ENCODE data around the gene POC1A. TPM values are rescaled to one million over a fixed set of nuclear protein-coding genes. Genes with fewer than 3 reads are reported as not detected.

The POC1A gene
- total RNA-seq, 1 experiment from 2014 or later: 29.0 TPM

GRCh38 chr3:52057812-52058495, 96.3 kb downstream of the POC1A start:
- Histone ChIP-seq H2AK5ac (ENCODE audit: insufficient read length, low read length) (no peak overlapping the region), H4K91ac (ENCODE audit: insufficient read length, low read depth, low read length) (no peak overlapping the region), H3K56ac (ENCODE audit: insufficient read length, low read depth, low read length) (no peak overlapping the region), H2BK20ac (ENCODE audit: low read depth, low read length, poor library complexity, severe bottlenecking) (no peak overlapping the region), H2BK15ac (ENCODE audit: low read depth, low read length) (no peak overlapping the region), H3K79me2 (ENCODE audit: insufficient read depth, low read length) (no peaks in the 10 kb centered on the region), H3K27ac (ENCODE audit: insufficient read length, low read depth, low read length) (no peak overlapping the region), H3K23me2 (ENCODE audit: insufficient read length, low read depth, low read length, poor library complexity, severe bottlenecking) (peaks cover 13% of the 10 kb centered on the region), H3K23ac (ENCODE audit: insufficient read length, low read depth, low read length) (no peak overlapping the region), H2BK120ac (ENCODE audit: low read depth, low read length, poor library complexity, severe bottlenecking) (no peak overlapping the region), H4K5ac (ENCODE audit: insufficient read length, low read depth, low read length) (no peak overlapping the region), H3T11ph (ENCODE audit: low read length) (no peak overlapping the region), H4K20me1 (ENCODE audit: control insufficient read depth, insufficient read depth, insufficient read length) (peaks cover 2% of the 10 kb centered on the region), H3K4me1 (ENCODE audit: insufficient read depth, low read length) (peaks cover 5% of the 10 kb centered on the region; the same call in 1 of the 2 replicates), H3K9ac (ENCODE audit: extremely low read depth, insufficient read length, low read length) (no peak overlapping the region), H2BK12ac (ENCODE audit: insufficient read length, low read depth, low read length) (no peak overlapping the region), H3K9me3 (ENCODE audit: control insufficient read depth, low read depth, low read length) (no peaks in the 10 kb centered on the region), H3K79me1 (ENCODE audit: insufficient read depth, low read depth, low read length, poor library complexity, severe bottlenecking) (no peaks in the 10 kb centered on the region), H3K4me2 (ENCODE audit: insufficient read depth, insufficient read length, low read length) (peak overlapping the region; percentile 12), H3K14ac (ENCODE audit: insufficient read depth, low read length) (0 out of 2 replicates have a peak overlapping the region, but pooled peaks have one; percentile 65), H2BK5ac (ENCODE audit: insufficient read length, low read length) (no peak overlapping the region), H3K27me3 (ENCODE audit: insufficient read depth, low read length) (no peaks in the 10 kb centered on the region; the same call in 1 of the 2 replicates), H3K4ac (ENCODE audit: low read depth, low read length) (no peak overlapping the region), H4K8ac (replicated peaks; ENCODE audit: insufficient read length, low read depth, low read length) (no peak overlapping the region), H3K18ac (ENCODE audit: insufficient read length, low read depth, low read length) (peak overlapping the region; percentile 8), H2AFZ (ENCODE audit: low read length) (no peak overlapping the region)
- no CpG with 5 or more reads among the region's 14 CpGs for WGBS (ENCODE audit: extremely low coverage, insufficient read length, low lambda C conversion rate)
- DNase-seq: no peak
- Mint-ChIP-seq H3K9me3 (no peaks in the 10 kb centered on the region), H3K27me3 (ENCODE audit: low read depth) (peaks cover 29% of the 10 kb centered on the region), H3K27ac (peak overlapping the region in 1 of 3 experiments; percentile 79; a peak in 2 of 7 replicates), H3K4me1 (peaks cover 9 to 22% of the 10 kb centered on the region in 2 experiments), H3K36me3 (ENCODE audit: insufficient read depth in 1 of 3, low read depth in 3 of 3) (peaks cover 1 to 9% (median 9%) of the 10 kb centered on the region in 3 experiments; a peak in 5 of 7 replicates), H3K4me3 (peak overlapping the region; percentile 48 to 70)
- TF ChIP-seq, protein P1, sequence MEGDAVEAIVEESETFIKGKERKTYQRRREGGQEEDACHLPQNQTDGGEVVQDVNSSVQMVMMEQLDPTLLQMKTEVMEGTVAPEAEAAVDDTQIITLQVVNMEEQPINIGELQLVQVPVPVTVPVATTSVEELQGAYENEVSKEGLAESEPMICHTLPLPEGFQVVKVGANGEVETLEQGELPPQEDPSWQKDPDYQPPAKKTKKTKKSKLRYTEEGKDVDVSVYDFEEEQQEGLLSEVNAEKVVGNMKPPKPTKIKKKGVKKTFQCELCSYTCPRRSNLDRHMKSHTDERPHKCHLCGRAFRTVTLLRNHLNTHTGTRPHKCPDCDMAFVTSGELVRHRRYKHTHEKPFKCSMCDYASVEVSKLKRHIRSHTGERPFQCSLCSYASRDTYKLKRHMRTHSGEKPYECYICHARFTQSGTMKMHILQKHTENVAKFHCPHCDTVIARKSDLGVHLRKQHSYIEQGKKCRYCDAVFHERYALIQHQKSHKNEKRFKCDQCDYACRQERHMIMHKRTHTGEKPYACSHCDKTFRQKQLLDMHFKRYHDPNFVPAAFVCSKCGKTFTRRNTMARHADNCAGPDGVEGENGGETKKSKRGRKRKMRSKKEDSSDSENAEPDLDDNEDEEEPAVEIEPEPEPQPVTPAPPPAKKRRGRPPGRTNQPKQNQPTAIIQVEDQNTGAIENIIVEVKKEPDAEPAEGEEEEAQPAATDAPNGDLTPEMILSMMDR (conservative IDR thresholded peaks at IDR 0.05): no peak

All from H9 (cell line).